Epithelial cell of proximal tubule (primary cell): Measurements from ENCODE around the gene ERCC4. TPM values are rescaled to one million over a fixed set of nuclear protein-coding genes. Genes with fewer than 3 reads are reported as not detected.

Experiments
- DNase-seq: peaks from one replicate; pipeline ENCODE4 v3.0.0-alpha.2; 2011; ENCODE audit warnings: low read depth
- H3K4me3 ChIP-seq: 2 replicates; pipeline ENCODE4 v1.5.1; 2011; ENCODE audit warnings: low read depth, mild to moderate bottlenecking, low read length
- CTCF ChIP-seq: conservative IDR thresholded peaks from 2 replicates; pipeline ENCODE4 v1.5.1; 2012; ENCODE audit warnings: low read depth, mild to moderate bottlenecking, low read length
- total RNA-seq: library from RNA; depleted of rRNA; stranded (reverse); fragments of >200 nt; gene quantifications from 2 replicates; pipeline ENCODE4 v1.2.3, GENCODE V29; 2015

ERCC4 gene
- total RNA-seq, 1 donor from 2014 or later = 14.2 TPM

DNA sequence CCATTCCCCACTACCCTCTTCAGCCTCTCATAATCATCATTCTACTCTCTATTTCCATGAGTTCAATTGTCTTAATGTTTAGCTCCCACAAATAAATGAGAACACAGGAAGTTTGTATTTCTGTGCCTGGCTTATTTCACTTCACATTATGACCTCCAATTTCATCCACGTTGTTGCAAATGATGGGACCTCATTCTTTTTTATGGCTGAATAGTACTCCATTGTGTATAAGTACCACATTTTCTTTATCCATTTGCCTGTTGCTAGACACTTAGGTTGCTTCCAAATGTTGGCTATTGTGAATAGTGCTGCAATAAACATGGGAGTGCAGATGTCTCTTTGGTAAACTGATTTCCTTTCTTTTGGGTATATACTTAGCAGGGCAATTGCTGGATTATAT lies 42.3 kb downstream of the ERCC4 start:
- DNase-seq = no peak
- TF ChIP-seq CTCF = no peak
- H3K4me3 ChIP-seq = no peak overlapping the region

- TF ChIP-seq CTCF = no peak
- no peak overlapping the region for H3K4me3 ChIP-seq
- DNase-seq = no peak
Measured at GRCh38 chr16:13968835-13969234, 48.9 kb downstream of the ERCC4 start.

GRCh38 chr16:13969711-13970110 lies 49.8 kb downstream of the ERCC4 start:
- TF ChIP-seq CTCF = no peak
- no peak overlapping the region for H3K4me3 ChIP-seq
- no peak for DNase-seq

DNA sequence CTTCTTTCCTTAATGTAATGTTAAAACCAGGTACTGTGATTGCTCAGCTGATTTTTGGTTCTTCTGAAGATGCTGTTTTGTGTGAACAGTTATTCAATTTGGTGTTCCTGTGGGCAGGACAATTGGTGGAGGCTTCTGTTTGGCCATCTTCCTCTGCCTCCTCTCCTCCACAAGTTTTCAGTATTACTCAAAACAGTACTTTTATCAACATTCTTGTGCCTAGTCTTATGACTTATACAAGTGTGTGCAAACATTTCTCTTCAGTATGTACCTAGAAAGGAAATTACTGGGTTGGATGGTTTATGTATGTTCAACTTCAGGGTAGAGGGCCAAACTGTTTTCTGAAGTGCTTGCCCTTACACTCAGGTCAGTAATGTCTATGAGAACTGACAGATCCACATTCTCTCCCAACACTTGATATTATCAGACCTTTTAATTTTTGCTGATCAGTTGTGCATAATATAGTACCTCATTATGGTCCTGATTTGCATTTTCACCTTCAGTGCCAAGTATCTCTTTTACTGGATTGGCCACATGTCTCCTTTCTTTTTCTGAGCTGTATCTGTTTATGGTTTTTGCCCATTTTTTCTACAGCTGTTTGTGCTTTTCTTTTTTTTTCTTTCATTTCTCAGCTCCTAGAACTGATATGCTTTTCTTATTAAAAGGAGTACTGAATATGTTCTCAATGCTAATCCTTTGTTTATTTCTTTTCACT lies 50.9 kb downstream of the ERCC4 start:
- no peak for DNase-seq
- H3K4me3 ChIP-seq = no peak overlapping the region
- no peak for TF ChIP-seq CTCF

GRCh38 chr16:13973321-13974023 lies 53.5 kb downstream of the ERCC4 start:
- TF ChIP-seq CTCF = no peak
- H3K4me3 ChIP-seq = no peak overlapping the region
- DNase-seq = no peak

DNA sequence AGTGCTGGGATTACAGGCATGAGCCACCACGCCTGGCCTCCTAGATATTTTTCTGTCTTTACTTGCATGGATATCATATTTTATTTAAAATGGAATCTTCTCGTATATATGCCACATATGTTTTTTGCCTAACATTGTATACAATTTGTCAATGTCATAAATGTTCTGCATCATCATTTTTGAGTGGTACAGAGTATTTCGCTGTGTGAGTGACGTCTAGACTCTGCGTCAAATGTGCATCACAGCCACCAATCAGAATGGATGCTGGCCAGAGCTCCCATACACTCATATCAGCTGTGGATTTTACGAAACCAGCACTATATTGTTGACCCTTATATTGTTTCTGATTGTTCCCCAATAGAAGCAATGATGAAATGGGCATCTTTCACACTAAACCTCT lies 57.2 kb downstream of the ERCC4 start:
- DNase-seq = no peak
- no peak overlapping the region for H3K4me3 ChIP-seq
- TF ChIP-seq CTCF = no peak

- DNase-seq = no peak
- TF ChIP-seq CTCF = no peak
- H3K4me3 ChIP-seq = no peak overlapping the region
Measured at GRCh38 chr16:13982451-13982850, 62.5 kb downstream of the ERCC4 start.
